ENCODE measurements around the gene PDCD10.

PDCD10 gene

DNA sequence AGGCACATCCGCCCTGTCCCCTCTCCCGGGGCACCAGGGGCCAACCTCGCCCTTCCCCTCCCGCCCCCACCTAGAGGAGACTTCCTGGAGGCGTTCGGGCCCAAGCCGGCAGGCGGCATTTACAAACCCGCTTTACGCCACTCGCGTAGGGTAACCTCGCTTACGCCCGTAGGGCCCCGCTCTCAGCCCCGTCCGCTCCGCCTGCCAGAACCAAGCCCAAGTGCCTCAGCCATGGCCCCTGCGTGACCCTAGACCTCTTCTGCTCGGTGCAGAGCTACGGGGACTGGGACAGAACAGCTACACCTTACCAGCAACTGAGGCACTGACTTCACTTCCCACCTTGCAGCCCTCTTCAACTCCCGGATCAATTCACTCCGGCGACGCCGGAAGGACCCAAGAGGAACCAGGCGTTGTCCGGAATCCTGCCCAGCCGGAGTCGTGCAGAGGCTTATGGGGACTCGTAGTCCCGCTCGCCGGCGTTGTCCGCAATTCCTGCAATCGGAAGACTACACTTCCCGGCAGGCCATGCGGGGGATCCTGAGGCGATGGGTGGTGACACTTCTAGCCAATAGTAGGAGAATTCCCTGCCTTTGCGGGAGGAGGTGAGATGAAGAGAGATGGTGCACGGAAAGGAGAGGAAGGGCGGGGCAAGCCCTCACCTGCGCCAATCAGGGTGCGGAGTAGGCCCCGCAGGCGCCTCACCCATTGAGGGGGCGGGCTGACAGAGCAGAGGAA lies at the start of gene PDCD10:
TSS of gene PDCD10 (minus strand) at position 395 of the 735 bp plus-strand sequence. CDS start 14,735 bp downstream, outside the sequence.
- peak; percentile 93 for DNase-seq (ENCODE audit: low read depth)

DNA sequence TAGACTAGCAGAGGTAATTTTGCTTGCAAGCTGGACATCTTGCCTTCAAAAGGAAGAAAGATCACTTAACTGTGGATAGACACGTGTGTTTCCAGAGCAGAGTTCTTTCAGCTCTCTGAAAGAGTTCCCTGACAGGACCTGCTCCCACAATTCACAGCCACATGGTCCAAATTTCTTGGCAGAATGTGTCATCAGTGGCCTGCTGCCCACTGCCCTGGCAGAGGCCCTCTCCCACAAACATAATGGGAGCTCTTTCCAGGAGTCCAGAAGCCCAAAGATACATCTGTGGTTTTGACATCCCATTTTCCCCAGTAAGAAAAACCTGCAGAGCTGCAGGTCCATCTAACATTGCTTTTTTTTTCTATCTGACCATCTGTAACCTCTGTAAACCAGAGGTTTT lies 49.1 kb upstream of the PDCD10 start:
- no peak for DNase-seq (ENCODE audit: low read depth)

DNA sequence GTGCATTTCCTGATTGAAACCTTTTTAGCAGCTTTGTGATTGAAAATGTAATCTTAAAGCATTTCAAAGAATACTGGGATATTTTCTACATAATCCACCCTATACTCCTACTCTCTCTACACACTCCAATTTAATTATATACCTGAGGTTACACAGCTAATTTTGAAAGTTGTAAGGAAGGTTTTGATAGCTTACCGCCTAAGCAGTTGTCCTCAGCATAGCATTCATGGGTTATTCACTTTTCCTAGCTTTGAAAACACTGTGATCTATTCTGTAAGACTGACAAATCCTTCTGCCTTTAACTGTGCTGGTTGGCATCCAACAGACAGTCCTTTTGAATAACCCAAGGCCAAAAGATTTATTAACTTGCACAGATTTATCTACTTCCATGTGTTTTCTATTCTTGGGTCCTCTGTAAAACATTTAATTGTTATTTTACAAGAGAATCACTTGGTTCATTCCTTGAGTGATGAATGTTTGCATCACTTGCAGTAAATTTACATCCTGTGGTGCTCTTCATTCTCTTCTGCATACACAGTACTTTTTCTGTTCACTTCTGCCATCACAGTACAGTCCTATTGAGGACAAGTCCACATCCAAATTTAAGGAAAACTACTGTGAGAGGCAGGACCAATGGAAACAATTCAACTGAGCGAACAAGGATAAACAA lies 45.7 kb upstream of the PDCD10 start:
- DNase-seq (ENCODE audit: low read depth): no peak

DNA sequence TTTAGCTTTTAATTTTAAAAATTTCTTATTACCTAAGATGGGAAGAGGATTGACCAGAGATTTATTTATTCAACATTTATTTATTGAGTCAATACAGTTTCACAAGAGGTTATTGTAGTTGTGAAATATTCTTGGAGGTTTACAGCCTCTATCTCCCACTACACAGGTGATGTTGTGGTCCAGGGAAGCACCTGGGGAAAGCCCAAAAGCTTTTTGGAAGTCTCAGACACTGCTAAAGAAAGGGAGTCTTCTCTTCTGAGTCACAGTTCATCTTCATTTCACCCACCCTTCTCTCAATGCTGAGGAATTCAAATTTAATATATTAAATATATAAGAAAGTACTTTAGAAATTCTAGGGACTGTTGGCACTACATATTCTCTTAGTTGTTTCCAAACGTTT lies 42.7 kb upstream of the PDCD10 start:
- DNase-seq (ENCODE audit: low read depth): no peak

DNA sequence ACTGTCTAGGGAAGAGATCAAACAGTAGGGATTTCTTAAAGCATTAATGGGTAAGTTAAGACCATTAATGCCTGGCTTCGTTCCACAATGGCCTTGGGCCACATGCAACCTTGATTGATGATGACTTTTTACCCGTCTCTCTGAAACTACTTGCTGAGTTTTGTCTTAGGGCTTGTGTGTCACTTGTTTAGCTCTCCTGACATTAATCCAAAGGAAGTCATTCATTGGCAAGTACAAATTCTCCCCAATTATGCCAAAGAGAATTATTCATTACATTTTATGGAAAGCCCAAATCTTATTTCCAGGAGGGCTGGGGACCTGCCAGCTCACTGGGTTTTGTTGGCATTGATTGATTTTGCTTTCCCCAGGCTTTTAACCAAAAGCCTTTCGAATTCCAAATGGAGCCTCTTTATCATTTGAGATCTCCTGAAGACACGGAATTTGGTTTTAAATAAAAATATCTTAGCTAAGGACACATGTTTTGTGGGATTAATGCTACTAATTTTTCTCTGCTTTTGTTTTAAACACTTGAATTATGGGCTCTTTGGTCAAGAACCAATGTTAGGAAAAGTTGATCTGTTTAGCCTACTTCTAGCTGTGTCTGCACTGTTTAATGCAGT lies 41.5 kb upstream of the PDCD10 start:
- no peak for DNase-seq (ENCODE audit: low read depth)

DNA sequence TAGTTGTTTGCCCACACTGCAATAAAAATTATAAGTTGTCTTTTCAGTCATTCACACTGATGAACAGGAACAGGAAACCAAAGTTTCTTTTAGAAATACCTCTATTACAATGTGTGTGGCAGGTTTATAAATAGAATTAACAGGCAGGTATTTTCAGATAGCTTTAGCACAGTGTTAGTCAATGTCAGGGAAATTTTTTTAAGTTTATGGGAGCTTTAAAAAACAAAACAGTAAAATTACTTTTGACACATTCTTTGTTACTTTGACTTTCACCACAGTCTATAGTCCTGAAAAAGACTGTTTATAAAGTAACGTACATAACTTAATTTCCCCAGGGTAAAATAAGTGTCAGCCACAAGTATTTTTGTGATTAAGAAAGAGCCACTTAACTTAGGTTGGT lies 38.9 kb upstream of the PDCD10 start:
- DNase-seq (ENCODE audit: low read depth): no peak

DNA sequence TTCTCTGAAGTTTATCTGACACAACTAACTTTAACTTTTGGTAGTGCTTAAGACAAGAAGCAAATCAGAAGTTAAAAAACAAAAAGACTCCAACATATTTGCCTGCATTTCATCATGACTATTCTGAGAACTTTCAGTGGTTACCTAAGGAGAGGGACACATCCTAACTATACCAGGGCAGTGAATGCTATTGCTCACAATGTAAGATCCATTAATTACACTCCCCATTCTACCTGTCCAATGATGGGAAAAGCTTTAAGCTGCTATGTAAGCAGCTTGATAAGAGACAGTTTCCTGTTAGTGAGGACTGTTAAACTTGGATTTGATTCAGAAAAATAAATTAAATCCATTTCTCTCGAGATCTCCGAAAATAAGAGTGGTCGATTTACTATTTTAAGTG lies 38.3 kb upstream of the PDCD10 start:
- DNase-seq (ENCODE audit: low read depth): no peak

DNA sequence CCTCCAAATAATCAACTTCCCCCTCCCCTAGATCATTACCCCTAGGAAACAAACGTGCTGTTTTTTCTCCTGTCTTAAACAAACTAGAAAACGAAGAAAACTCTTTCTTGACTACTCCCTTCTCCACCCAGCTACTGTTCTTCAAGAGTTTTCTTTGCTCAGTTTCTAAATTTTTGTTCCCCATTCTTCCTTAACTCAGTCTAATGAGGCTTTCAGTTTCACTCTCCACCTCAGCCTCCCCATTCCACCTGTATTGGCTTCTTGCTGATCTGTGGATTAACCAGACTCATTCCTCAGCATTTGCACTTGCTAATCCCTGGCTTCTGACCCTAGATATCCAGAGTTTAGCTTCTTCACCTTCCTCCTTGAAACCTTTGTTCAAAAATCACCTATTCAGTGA lies 27.6 kb upstream of the PDCD10 start:
- no peak for DNase-seq (ENCODE audit: low read depth)

DNA sequence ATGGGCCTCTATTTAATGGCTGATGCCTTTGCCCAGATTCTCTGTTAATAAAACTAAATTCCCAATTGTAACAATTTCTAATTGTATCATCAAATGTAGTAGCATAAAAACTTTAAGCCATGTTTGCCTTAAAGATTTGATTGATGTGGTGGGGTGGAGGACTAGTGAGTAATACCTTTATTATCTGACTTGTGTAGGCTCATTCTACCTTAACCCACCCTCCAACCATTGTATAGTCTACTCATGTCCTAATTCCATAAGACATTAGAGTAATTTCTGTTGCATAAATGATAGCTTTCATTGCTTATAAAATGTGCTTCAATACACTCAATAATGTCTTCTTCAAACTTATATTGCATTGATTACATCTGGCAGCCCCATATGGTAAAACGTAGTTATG lies 26.6 kb upstream of the PDCD10 start:
- DNase-seq (ENCODE audit: low read depth): no peak

DNA sequence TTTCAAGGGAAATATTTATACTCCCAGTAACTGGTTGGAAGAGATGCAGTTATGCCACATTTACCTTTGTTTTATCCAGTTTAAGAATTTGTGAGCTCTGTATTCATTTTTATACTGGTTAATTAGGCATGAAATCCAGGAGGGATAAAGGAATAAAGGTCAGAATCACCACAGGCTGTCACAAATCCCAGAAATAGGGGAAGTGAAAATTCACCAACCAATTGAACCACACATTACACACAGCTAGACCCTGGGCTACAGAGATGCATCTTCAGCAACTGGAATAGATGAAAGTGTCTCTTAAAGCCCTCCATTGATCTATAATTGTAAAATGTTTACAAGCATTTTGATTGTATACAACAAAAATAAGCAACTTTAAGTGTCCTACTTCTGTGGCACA lies 19.4 kb upstream of the PDCD10 start:
- DNase-seq (ENCODE audit: low read depth): no peak

DNA sequence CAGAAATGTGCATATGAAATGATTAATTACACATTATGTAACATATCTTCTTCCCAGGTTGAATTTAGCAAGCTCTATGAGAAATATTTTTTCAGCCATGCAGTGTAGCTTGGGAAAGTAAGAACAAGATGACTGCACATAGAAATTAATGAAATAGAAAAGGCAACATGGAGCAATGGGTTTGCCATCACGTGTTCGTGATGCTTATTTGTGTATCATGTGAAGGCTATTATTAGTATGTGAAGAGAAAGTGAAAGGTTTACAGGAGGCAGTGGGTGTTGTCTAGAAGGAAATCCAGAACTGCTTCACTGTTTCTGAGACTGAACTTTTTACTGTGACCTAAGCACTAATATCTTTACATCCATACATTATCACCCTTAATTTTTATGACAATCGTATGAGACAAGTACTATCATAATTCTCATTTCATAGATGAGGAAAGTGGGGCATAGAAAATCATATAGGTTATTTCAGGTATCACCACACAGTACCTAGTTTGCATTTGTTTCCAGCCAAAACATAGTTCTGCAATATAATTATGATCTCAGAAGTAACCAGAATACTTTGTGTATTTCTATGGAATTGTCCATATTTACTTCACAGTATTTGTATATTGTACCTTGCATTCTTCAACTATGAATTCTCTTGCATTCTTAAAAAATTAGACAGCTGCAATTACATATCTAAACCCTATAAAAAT lies 15.7 kb upstream of the PDCD10 start:
- DNase-seq (ENCODE audit: low read depth): no peak

DNA sequence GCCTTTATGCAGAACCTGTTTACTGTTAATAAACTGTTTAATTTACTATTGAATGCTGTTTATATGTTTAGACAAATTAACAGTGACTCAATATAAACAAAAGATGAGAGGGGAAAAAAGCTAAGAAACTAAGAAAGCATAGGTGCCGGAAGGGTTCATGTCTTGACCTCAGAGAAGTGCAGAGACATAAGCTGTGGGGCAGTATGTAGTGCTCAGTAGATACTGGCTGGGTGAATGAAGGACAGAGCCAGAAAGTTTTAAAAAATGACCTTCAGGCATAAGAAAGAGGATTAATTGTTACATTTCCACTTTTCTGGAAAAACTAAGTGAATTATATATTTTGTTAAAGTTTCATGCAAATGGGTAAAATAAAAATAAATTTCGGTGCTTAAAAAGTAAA lies 15.0 kb upstream of the PDCD10 start:
- no peak for DNase-seq (ENCODE audit: low read depth)

DNA sequence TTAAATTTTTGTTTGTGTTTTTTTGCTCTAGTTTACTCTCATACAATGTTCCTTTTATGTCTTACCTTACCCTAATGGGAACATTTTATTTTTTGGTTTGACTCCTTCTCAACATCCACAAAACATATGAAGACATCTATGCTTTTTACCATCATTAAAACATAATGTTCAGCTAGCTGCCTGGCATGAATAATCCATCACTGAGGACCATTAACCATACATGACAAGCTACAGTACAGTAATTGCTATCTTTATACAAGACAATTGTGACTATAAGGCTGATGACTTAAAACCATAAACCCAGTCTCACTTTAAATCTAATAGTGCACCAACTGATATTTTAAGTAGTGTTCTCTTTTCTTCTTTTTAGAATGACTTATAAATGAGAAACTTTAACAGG lies 14.5 kb upstream of the PDCD10 start:
- DNase-seq (ENCODE audit: low read depth): no peak

DNA sequence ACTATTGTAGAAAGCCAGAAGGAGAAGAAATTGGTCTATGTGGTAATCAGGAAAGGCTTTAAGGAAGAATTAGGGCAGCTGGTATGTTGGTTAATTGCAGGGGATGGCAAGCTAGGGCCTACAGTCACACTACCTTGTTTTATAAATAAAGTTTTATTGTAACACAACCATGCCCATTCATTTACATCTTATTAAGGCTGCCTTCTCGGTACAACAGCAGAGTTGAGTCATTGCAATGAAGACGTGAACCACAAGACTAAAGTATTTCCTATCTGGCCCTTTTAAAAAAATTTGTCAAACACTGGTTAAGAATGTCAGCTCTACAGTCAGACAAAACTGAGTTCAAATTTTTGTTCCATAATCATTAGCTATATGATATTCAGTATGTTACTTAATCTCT lies 9.1 kb upstream of the PDCD10 start:
- no peak for DNase-seq (ENCODE audit: low read depth)

DNA sequence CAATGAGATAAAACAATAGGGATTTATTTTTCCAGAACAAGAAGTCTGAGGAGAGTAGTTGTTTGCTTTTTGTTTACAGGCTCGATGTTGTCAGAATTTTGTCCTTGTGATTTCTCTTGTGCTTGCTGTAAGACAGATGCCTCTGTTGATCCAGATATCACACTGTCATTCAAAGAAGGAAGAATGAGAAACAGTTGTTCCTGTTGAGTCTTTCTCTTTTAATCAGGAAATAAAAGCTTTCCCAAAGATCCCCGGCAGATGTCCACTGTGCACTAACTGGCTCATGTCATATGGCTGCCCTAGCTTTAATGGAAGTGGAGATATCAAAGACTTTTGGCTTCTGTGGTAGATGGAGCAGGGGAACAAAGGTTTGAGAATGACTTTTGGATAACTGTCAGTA lies 7.6 kb upstream of the PDCD10 start:
- no peak for DNase-seq (ENCODE audit: low read depth)

DNA sequence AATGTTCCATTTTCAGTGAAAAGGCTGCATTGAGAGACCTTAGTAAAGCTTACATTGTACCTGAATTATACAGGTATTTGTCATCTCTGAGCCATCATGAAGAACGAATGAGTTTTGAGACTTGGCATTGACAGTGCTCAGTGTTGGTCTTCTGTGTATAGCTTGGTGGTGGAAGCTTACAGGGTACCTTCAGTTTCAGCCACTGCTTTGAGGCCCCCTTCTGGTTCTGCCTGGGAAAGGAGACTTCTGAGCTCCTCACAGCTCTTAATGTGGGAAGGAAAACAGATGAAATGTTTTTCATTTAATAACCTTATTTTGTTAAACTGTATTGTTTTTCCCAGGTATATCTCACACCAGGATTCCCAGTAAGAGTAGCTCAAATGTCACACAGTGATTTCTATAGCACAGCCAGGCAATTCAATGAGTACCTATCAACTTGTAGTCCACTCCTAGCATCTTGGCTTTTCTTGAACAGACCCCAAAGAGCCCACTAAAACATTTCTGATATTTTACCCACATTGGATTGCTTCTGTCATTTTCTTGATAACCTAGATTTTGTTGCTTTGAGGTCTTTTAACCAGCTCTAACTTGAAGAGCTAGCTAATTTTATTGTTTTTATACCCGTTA lies 6.4 kb upstream of the PDCD10 start:
- no peak for DNase-seq (ENCODE audit: low read depth)

DNA sequence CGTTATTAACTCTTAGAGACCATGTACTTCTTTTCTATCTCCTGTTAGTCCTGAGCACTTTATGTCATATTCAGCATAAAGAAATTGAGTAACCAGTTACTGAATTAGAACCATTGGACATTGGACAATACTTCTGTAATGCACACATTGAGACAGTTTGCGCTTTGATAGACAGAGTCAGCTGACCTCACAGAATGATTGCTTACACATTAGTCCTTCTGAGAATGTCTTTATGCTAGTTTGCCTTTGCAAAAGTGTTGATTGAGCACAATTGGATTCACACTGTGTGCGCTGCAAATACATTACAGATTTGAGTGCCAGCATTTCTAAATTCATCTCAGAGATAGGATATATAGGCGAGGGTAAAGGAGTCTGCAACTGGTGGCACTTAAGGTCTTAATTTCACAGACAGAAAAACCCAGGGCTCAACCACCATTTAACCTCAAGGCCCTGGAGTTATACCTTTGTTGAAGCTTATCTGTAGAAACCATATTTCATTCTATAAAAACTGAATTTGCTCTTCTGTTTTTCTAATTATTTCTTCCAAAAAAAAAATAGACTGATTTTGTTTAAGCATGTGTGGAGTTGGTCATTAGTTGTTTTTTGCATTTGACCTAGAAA lies 4.6 kb upstream of the PDCD10 start:
- DNase-seq (ENCODE audit: low read depth): no peak

DNA sequence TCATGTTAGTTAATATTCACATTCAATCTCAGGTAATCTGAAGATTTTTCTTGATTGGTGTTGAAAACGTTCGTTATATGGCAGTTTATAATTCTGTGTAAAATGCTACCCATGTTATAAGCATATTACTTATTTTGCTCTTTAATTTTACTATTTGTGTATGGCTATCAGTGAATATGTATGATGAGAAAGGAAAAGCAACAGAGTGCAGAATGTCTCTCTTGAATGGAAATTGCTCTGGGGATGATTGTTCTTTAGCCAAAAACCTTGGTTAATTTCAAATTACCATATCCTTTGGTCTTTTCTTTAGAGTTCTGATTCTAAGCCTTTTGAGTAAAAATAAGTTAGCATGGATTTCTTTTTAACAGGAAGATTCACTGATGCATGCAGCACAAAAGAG lies 3.3 kb upstream of the PDCD10 start:
- no peak for DNase-seq (ENCODE audit: low read depth)

DNA sequence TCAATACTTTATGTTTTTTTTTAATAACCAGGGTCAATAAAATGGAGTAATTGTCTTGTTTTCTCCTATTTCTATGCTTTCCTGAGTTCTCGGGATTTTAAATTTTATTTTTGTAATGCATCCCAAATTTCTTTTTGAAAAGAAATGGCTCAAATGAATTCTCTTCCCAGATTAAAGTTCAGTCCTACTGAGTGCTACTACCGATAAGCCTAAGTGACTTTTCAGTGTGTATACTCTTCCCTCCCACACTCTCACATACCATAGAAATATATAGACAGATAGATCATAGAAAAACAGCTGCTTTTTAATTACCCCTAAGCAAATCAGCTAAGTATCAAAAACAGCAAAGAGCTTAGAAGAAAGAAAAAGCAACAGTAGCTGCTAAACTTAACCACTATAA lies 2.3 kb upstream of the PDCD10 start:
- no peak for DNase-seq (ENCODE audit: low read depth)

DNA sequence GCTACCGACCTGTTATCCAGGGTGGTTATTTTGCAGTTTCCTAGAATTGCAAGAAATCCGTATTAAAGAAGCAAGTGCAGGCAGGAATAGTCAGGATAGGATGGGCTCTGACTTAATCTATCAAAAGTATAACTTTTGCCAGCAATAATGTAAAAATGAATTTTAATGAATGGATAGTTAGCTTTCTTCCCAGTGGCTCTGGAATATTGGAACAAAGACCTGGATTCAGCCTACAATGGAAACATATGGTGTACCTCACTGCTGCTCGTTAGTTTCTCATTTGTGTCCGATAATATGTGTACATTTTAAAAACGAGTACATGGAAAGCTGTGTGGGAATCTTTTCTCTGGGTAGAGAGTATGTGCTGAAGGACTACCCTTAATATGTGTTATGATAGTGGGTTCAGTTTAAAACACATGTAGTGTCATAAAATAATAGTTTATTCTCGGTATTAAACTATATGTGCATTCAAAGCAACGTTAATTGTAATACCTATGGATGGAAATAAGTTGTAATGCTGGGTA lies 1.6 kb upstream of the PDCD10 start:
- DNase-seq (ENCODE audit: low read depth): no peak

DNA sequence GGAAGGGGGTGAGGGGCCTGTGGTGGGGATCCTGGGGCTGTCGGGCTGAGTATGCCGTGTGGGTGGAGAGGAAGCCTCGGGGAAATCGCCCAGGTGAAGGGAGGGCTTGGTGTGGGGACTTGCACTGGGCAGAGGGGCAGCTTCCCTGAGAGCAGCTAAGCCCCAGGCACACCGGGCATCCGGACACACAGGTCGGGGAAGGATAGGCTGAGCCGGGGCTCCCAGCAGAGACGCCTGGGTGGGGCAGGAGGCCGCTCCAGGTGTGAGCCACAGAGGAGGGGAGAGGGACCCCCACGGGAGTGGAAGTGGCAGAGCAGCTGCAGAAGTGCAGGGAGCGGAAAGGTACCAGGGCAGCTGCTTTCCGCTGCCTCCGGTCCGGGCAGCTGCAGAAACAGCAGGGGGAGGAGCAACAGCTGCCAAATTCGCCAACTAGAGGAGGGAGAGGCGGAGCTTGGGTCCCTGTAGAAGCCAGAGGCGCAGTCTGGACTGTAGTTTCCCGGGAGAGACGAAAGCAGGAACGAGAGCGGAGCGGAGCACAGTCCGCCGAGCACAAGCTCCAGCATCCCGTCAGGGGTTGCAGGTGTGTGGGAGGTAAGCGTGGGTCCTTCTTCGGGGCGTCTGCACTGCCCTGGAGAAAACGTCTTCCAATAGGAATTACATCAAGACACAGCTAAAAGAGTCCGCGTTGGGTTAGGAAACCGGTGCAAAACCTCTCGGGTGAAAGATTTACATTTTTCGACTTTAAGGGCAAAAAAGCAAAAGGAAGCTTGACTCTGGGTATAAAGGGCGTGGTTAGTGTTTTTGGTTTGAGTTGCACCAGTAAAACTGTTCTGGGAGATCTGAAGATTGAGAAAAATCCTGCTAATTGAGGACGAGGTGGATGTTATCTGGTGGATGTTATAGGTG lies 794 bp upstream of the PDCD10 start, which contains the start of gene SERPINI1:
TSS of gene SERPINI1 (plus strand) at position 489 of the 906 bp plus-strand sequence. CDS start 53,408 bp downstream, outside the sequence.
- peak; percentile 58 for DNase-seq (ENCODE audit: low read depth)

Data from stimulated activated CD8-positive, alpha-beta memory T cell treated with anti-CD3 and anti-CD28 coated beads, Interleukin-12 subunit alpha, Interleukin-12 subunit beta, amount 100 ng/mL, for 4 hours (primary cell).